HEK293T (cell line): ENCODE data around the gene SLC38A1.

ENCODE experiments used
- ARNT ChIP-seq: fragments of 450-650 bp; IDR thresholded peaks from 2 replicates; pipeline ENCODE4 v1.6.1; 2017; ENCODE audit warnings: mild to moderate bottlenecking
- ELF4 ChIP-seq: fragments of 450-650 bp; IDR thresholded peaks from 2 replicates; pipeline ENCODE4 v1.6.1; 2017; ENCODE audit warnings: antibody characterized with exemption
- FOXK2 ChIP-seq: fragments of 450-650 bp; IDR thresholded peaks from 2 replicates; pipeline ENCODE4 v1.6.1; 2016; ENCODE audit warnings: mild to moderate bottlenecking
- L3MBTL2 ChIP-seq: fragments of 450-650 bp; conservative IDR thresholded peaks from 2 replicates; pipeline ENCODE4 v1.6.1; 2016; ENCODE audit warnings: mild to moderate bottlenecking
- PKNOX1 ChIP-seq: fragments of 450-650 bp; IDR thresholded peaks from 2 replicates; pipeline ENCODE4 v1.6.1; 2016
- SUZ12 ChIP-seq: fragments of 450-650 bp; IDR thresholded peaks from 2 replicates; pipeline ENCODE4 v1.6.1; 2016; ENCODE audit warnings: mild to moderate bottlenecking
- ZNF384 ChIP-seq: fragments of 450-650 bp; IDR thresholded peaks from 2 replicates; pipeline ENCODE4 v1.6.1; 2016

GRCh38 chr12:46221255-46222128 is 47.4 kb downstream of the SLC38A1 start:
- TF ChIP-seq ZNF384 (no peak), ARNT (no peak), FOXK2 (no peak), PKNOX1 (no peak), L3MBTL2 (no peak), SUZ12 (no peak), ELF4 (no peak)
